Measurements from ENCODE around the gene CCDC137. TPM values are rescaled to one million over a fixed set of nuclear protein-coding genes. Genes with fewer than 3 reads are reported as not detected.

The CCDC137 gene
- total and polyA plus RNA-seq, 2 of the 13 experiments (the other 11 are each of a cell fraction or from before 2014, with no cell fraction given): 14.6 to 39.1 TPM

GRCh38 chr17:81680150-81680549 is 13.6 kb downstream of the CCDC137 start (continued):
- TF ChIP-seq ZNF160 (CRISPR knock-in tag; IDR thresholded peaks at IDR 0.05): no peak
- TF ChIP-seq ZNF839 (CRISPR knock-in tag; IDR thresholded peaks at IDR 0.05; ENCODE audit: borderline replicate concordance): no peak
- TF ChIP-seq THRA (CRISPR knock-in tag; IDR thresholded peaks at IDR 0.05; ENCODE audit: borderline replicate concordance): no peak
- TF ChIP-seq CHCHD3 (CRISPR knock-in tag; IDR thresholded peaks at IDR 0.05): no peak
- no peak for TF ChIP-seq ZNF784 (CRISPR knock-in tag; IDR thresholded peaks at IDR 0.05; ENCODE audit: borderline replicate concordance)
- no peak for TF ChIP-seq ZKSCAN1 (IDR thresholded peaks at IDR 0.05; ENCODE audit: low read length)
- TF ChIP-seq ARID4A (CRISPR knock-in tag; IDR thresholded peaks at IDR 0.05; ENCODE audit: borderline replicate concordance): no peak; the same call in 1 of the 2 replicates
- TF ChIP-seq ATAD3A (CRISPR knock-in tag; IDR thresholded peaks at IDR 0.05): no peak
- no peak for TF ChIP-seq FIP1L1 (IDR thresholded peaks at IDR 0.05; ENCODE audit: borderline replicate concordance, insufficient read depth, low read depth, low read length)
- TF ChIP-seq ZNF350 (CRISPR knock-in tag; IDR thresholded peaks at IDR 0.05; ENCODE audit: borderline replicate concordance, low read depth): no peak
- no peak for TF ChIP-seq ZFP36 (IDR thresholded peaks at IDR 0.05; ENCODE audit: borderline replicate concordance, low read depth, low read length, partially characterized antibody)
- TF ChIP-seq ZFP82 (CRISPR knock-in tag; IDR thresholded peaks at IDR 0.05; ENCODE audit: borderline replicate concordance): no peak
- TF ChIP-seq HMGXB4 (CRISPR knock-in tag; IDR thresholded peaks at IDR 0.05; ENCODE audit: borderline replicate concordance in 1 of 2, low read depth in 1 of 2): no peak
- no peak for TF ChIP-seq SMAD1 (CRISPR knock-in tag; IDR thresholded peaks at IDR 0.05; ENCODE audit: borderline replicate concordance, low read depth)
- no peak for TF ChIP-seq ZNF569 (CRISPR knock-in tag; IDR thresholded peaks at IDR 0.05; ENCODE audit: borderline replicate concordance)
- TF ChIP-seq ZBTB4 (CRISPR knock-in tag; IDR thresholded peaks at IDR 0.05; ENCODE audit: borderline replicate concordance): peak; percentile 70; the same call in 1 of the 2 replicates
- TF ChIP-seq SALL2 (CRISPR knock-in tag; IDR thresholded peaks at IDR 0.05): no peak
